Right lung (tissue), 5 donors: ENCODE results near the gene UGT1A8. TPM values are rescaled to one million over a fixed set of nuclear protein-coding genes. Genes with fewer than 3 reads are reported as not detected.
"Not testable (repeated sequence)": the region's sequence is repeated elsewhere in the genome, so short reads cannot be mapped to it uniquely, and the experiment has no call there.

Source experiments
- DNase-seq, 2 donors: peaks; one replicate each; pipeline ENCODE4 v3.0.0-alpha.2; 2013
- polyA plus RNA-seq, 5 donors: library from polyadenylated mRNA; unstranded; fragments of 120-200 nt; gene quantifications; one replicate each; pipeline versions ENCODE4 v1.2.1 to v1.2.3, GENCODE V29; 2013; ENCODE audit warnings: inconsistent platforms in 1 of 5, low replicate concordance in 1 of 5; ENCODE audit not compliant: insufficient read length in 5 of 5, insufficient read depth in 1 of 5

Gene UGT1A8
- polyA plus RNA-seq, 5 donors = not detected

DNA sequence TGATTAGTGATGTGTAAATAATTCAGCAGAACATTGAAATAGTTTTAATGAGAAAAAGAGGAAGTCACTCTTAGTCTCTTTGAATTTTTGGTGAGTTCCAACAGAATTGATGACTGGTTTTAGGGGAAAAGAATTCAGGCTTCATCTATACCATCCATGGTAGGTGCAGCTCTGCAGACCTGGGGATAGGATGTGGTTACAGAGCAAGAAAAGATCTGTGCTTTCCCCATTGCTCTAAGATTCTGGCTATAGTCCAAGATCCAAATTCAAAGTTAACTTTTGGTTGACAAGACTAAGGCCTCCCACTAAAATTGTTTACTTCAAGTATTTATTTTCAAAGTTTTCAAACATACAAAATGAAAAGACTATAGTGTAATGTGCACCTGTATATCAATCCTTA lies 22.4 kb downstream of the UGT1A8 start:
- no peak for DNase-seq

DNA sequence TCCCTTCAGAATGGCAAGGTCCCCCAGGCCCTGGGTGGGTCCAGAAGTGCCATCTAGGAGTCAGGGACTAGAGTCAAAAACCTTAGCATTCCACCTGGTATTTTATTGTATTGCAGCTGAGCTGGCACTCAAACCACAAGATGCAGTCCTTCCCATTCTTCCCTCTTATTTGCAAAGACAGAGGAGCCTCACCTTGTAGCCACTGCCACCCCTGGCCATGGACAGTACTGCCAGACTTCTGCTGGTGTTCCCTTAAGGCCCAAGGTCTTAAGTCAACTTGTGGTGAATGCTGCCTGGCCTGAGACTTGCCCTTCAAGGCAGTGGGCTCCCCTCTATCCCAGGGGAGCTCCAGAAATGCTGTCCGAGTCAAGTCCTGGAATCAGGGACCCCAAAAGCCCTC lies 25.7 kb downstream of the UGT1A8 start:
- no peak for DNase-seq

- DNase-seq = not testable (repeated sequence)
Measured at GRCh38 chr2:233646033-233646432, 28.6 kb downstream of the UGT1A8 start.

GRCh38 chr2:233650981-233651380 lies 33.5 kb downstream of the UGT1A8 start:
- DNase-seq = no peak

- DNase-seq = no peak
Measured at GRCh38 chr2:233651430-233651829, 34.0 kb downstream of the UGT1A8 start.

DNA sequence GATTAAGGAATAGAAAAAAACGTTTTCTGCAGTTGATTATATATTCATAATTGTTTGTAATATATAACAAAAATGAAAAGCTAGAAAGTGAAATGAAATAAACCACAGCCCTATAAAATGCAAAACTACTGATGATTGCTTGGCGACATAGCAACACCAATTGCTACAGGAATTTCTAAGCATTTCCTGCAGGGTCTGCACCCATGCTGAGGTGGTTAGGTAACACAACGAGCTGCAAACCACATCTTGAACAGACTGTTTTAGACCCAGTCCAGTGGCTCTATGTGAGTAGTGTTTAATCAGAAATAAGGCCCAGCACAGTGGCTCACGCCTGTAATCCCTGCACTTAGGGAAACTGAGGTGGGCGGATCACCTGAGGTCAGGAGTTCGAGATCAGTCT lies 37.1 kb downstream of the UGT1A8 start:
- no peak for DNase-seq

DNA sequence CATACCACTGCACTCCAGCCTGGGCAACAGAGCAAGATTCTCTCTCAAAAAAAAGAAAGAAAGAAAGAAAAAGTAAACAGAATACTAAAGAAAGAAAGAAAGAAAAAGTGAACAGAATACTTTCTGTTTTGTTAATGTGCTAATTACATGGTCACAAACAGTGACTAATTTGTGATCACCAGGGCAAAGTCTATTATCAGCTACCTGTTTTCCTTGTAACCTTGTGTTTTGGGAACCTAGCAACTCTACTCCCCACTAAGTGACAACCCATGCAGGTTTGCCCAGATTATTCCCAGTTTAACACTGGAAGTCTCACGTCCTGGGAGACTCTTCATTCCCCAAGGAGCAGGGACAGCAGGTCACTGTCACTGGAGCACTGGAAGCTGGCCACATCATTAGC lies 37.6 kb downstream of the UGT1A8 start:
- DNase-seq = no peak

GRCh38 chr2:233655943-233656342 lies 38.5 kb downstream of the UGT1A8 start:
- DNase-seq = not testable (repeated sequence)

- no peak for DNase-seq
Measured at GRCh38 chr2:233656443-233656842, 39.0 kb downstream of the UGT1A8 start.

DNA sequence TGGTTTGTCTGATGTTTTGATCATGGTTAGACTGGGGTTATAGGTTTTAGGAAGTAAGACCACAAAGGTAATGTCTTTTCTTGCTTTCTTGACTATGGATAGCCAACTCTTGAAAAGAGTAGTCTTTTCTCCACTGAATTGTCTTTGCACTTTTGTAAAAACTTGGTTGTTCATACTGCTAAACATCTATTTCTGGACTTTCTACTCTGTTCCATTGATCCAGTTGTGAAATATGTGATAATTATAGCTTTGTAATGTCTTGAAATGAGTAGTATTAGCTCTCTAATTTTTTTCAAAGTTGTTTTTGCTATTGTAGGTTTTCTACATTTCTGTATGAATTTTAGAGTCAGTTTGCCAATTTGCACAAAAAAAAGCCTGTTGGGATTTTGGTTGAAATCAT lies 41.2 kb downstream of the UGT1A8 start:
- no peak for DNase-seq

- DNase-seq = no peak
Measured at GRCh38 chr2:233663911-233664310, 46.5 kb downstream of the UGT1A8 start.

GRCh38 chr2:233668605-233669260 lies 51.3 kb downstream of the UGT1A8 start:
- DNase-seq = no peak

- no peak for DNase-seq
Measured at GRCh38 chr2:233671290-233672161, 54.1 kb downstream of the UGT1A8 start, which contains the start of gene UGT1A9. UGT1A9 (plus strand) TSS chr2:233671898; CDS start chr2:233671935, 37 bp downstream.

DNA sequence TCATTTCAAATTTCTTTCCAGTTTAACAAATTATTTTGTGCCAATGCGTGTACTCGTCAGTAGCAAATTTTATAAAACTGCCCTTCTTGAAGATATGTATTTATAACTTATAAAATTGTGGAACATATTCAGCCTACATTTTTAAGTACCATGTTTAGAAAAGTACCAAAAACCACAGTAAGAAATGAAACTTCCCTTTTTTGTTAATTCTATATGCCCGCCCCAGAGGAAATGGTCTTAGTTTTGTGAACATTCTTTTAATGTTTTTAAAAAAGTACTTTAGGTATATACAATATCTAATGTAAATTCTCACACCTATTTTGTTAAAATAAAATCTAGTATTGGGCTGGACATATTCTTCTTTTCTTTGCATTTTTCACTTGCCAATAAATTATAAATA lies 55.5 kb downstream of the UGT1A8 start:
- DNase-seq = no peak

GRCh38 chr2:233673896-233674295 lies 56.5 kb downstream of the UGT1A8 start:
- no peak for DNase-seq

DNA sequence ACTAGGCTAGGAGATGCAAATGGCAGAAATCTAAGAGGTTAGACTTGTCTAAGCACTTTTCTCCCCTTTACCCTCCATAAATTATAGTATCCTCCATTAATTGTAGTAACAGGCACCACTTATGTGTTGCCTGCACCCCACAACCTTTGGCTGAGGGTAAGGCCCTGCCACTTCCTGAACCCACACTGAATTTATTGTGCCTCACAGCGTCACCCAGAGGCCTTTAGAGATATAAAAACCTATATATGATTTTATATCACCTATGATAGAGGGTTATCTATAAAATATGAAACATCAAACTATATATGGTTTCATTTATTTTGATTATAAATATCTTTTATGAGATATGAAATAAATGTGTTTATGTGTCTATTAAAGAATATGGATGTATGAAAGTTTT lies 56.9 kb downstream of the UGT1A8 start:
- DNase-seq = no peak

- no peak for DNase-seq
Measured at GRCh38 chr2:233674995-233675394, 57.6 kb downstream of the UGT1A8 start.

- no peak for DNase-seq
Measured at GRCh38 chr2:233676046-233676445, 58.6 kb downstream of the UGT1A8 start.

GRCh38 chr2:233679196-233679595 lies 61.8 kb downstream of the UGT1A8 start:
- no peak for DNase-seq

DNA sequence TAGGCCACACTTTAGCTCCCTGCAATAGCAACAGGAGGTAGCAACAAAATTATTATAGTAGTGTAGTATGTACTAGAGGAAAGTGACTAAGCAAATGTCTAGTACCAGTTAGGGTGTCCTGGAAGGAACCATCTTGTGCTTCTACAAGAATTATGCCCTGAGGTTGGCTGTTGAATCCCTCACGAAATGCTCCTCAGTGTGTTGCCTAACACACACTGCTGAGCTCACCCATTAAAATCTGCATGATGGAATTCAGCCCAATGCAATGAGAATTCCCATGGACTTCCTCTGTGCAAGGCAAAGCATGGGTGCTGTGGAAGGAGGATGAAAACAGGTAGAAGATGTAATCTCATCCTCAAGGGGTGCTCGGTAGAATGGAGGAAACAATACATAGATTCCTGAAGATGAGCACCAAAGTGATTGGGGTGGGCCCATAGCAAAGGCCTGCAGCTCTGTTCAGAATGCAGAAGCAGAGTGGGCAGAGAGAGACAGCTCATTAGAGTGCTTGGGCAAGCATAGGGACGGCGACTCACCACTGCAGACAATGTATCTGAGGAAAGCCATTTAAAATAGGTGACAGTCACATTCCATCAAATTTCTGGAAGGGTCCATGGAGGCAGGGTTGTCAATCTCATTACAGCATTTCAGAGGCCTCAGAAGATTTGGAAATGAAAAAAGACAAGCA lies 63.1 kb downstream of the UGT1A8 start:
- no peak for DNase-seq

GRCh38 chr2:233681521-233682099 lies 64.2 kb downstream of the UGT1A8 start, which contains the start of gene UGT1A7:
UGT1A7 (plus strand) TSS chr2:233681901; CDS start chr2:233681938, 37 bp downstream.
- no peak for DNase-seq

DNA sequence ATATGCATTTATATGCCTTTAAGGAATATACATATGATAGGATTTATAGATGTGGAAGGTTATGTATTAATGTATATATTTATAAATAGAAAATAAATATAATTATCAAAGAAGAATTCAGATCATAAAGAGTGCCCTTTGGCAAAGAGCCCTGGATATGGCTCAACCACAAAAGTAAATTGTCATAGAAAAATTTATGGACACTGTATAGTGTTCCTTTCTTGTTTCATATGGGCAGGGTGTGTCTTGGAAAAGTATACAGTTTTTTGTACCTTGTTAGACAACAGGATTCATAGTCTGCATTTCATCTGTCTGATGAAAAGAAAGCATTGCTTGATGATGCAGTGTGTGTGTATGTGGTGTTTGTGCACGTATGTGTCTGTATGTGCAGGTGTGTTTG lies 67.2 kb downstream of the UGT1A8 start:
- no peak for DNase-seq
